ENCODE data around the gene EVL. TPM values are rescaled to one million over a fixed set of nuclear protein-coding genes. Genes with fewer than 3 reads are reported as not detected.

EVL gene
- total RNA-seq, 1 experiment from 2014 or later, result 21.7 TPM

DNA sequence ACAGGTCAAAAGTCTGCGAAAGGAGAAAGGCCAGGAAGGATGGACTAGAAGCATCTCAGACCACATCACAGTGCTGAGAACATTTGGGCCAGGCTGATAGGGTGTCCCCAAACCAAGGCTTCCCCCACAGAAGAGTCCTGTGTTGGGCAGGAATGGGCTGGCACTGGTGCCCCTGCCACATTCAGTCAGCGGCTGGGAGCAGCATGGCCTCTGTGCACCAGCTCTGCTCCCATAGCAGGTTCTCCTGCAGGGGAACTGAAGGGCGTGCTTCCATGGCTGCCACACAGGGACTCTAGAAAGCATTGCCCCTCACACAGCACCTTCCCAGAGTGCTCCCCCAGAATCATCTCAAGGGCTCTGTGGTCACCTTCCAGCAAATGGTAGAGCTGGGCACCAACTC, 17.5 kb downstream of the EVL start:
- no peak for DNase-seq (ENCODE audit: low read depth)

GRCh38 chr14:100083706-100084105, 18.5 kb downstream of the EVL start:
- DNase-seq (ENCODE audit: low read depth), result no peak

GRCh38 chr14:100084591-100084990, 19.4 kb downstream of the EVL start:
- no peak for DNase-seq (ENCODE audit: low read depth)

DNA sequence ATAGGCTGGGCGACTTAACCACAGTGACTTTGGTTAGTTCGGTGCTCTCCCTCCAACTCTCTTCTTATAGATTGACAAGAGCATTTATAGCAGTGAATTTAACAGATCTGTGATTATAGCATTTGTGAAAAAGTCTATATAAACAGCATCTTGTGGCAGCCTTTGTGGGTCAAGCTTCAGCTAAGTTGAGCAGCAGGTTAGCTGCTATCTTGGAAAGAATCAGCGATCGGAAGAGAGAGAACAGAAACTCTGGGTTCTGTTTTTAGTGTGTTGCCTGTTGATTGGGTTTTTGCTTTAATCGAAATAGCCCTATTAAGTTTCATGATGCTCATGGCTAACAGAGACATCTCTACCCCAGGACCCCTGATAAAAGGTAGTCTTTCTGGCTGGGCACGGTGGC, 20.2 kb downstream of the EVL start:
- no peak for DNase-seq (ENCODE audit: low read depth)

GRCh38 chr14:100086361-100086760, 21.1 kb downstream of the EVL start:
- no peak for DNase-seq (ENCODE audit: low read depth)

DNA sequence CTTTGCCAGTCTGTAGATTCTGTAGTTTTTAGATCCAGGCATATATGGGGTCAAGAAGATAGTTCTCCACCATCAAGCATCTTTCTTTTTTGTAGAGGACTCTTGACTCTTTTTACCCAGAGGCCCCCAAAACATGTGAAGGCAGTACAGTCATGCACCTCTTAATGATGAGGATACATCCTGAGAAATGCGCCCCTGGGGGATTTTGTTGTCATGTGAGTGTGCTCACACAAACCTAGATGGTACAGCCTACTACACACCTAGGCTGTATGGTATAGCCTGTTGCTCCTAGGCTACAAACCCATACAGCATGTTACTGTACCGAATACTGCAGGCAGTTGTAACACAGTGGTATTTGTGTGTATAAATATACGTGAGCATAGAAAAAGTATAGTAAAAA, 23.0 kb downstream of the EVL start:
- no peak for DNase-seq (ENCODE audit: low read depth)

DNA sequence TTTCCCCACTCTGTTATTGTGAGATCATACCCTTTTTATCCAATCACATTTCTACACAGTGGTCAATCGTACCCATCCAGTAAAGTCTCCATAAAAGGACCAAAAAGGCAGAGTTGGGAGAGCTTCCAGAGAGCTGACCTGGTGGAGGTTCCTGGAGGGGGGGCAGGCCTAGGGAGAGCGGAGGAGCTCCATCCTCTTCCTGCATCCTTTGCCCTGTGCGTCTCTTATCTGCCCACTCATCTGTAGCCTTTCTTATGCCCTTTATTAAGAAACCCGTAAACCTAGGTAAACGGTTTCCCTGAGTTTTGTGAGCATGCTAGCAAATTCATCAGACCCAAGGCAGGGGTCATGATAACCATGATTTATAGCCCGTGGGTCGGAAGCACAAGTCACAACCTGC, 26.2 kb downstream of the EVL start:
- DNase-seq (ENCODE audit: low read depth), result no peak

- no peak for DNase-seq (ENCODE audit: low read depth)
These were observed 27.6 kb downstream of the EVL start for GRCh38 chr14:100092832-100093231.

DNA sequence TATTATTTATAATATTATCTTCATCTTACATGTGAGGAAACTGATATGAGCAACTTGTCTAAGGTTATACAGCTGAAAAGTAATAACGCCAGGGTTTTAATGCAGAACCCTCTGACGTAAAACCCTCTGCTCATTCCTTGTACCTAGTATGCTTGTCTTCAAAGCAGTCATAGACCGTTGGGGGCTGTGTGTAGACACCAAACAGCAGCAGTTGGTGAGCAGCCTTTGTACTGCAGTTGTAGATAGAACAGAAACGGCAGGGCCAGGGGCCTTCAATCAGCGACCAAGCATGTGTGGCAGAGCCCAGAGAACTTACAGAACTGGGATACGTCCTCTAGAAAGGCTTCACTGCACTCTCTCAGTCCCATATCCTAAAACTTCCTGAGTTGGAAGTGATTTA, 28.1 kb downstream of the EVL start:
- DNase-seq (ENCODE audit: low read depth), result no peak

- DNase-seq (ENCODE audit: low read depth), result peak; percentile 31
These were observed 31.4 kb downstream of the EVL start for GRCh38 chr14:100096656-100097055.

DNA sequence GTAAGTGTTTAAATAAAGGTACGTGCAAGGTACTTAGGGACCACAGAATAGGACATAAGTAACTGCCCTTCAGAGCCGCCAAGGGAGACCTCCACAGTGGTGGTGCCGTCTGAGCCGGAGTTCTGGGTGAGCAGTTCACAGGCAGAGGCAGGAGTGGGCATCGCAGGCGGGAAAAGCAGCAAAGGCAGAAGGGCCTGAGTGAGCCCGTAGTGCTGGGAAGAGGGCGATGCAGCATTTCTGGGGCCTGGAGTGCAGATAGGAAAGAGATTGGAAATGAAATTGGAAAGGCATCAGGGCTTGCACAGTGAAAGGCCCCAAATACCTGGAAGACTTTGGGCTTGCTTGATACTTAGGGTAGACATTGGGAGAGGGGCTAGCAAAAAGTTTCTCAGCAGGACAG, 32.9 kb downstream of the EVL start:
- DNase-seq (ENCODE audit: low read depth), result no peak

DNA sequence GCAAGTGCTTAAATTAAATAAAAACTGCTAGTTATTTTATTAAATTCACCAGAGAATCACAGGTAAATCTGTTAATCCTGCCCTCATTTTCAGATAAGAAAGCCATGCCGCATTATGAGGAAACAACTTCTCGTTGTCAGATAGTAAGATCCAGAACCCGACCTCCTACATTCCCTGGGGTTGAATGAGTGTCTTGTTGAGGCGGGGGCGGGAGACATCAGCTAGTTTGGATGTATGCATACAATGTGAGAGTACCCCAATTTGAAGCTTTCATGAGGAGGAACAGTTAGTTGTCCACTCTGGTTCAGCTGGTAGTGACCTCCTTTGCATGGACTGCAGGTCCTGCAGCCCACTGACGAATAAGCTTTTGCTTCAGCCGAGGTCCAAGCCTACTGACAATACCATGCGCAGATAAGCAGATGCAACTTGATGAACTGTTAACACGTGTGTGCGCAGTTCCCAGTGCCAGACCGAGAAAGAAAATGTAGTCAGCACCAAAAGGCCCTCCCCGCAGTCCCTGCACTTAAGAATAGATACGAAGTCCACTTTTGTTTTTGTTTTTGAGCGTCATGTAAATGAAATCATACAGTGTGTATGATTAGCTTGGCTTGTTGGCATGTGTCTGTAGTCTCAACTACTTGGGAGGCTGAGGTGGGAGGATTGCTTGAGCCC, 34.9 kb downstream of the EVL start:
- no peak for DNase-seq (ENCODE audit: low read depth)

- no peak for DNase-seq (ENCODE audit: low read depth)
These were observed 37.0 kb downstream of the EVL start for GRCh38 chr14:100102156-100102785.

GRCh38 chr14:100103250-100104005, 38.2 kb downstream of the EVL start:
- no peak for DNase-seq (ENCODE audit: low read depth)

DNA sequence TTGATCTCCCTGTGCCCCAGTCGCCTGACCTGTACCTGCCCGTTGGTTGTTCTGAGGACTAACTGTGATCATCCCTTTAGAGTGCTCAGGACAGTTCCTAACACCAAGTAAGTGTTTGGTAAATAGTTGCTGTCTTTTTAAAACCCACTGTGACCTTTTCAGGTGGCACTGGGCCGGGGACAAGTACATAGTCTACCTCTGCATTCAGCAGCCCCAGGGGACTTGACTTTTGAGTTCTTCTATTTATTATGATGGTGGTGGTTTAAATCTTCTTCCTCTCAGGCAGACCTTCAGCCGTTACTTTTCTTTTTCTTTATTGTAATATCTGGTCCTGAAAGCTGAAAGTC, 38.8 kb downstream of the EVL start:
- no peak for DNase-seq (ENCODE audit: low read depth)

GRCh38 chr14:100104523-100105300, 39.5 kb downstream of the EVL start:
- DNase-seq (ENCODE audit: low read depth), result peak; percentile 33

- DNase-seq (ENCODE audit: low read depth), result no peak
These were observed 40.3 kb downstream of the EVL start for GRCh38 chr14:100105357-100106169.

GRCh38 chr14:100106250-100107112, 41.3 kb downstream of the EVL start:
- peak; percentile 7 for DNase-seq (ENCODE audit: low read depth)

GRCh38 chr14:100107236-100107635, 42.0 kb downstream of the EVL start:
- no peak for DNase-seq (ENCODE audit: low read depth)

Data from HT1080 (cell line).